ENCODE data around the gene PTK6.

The PTK6 gene

DNA sequence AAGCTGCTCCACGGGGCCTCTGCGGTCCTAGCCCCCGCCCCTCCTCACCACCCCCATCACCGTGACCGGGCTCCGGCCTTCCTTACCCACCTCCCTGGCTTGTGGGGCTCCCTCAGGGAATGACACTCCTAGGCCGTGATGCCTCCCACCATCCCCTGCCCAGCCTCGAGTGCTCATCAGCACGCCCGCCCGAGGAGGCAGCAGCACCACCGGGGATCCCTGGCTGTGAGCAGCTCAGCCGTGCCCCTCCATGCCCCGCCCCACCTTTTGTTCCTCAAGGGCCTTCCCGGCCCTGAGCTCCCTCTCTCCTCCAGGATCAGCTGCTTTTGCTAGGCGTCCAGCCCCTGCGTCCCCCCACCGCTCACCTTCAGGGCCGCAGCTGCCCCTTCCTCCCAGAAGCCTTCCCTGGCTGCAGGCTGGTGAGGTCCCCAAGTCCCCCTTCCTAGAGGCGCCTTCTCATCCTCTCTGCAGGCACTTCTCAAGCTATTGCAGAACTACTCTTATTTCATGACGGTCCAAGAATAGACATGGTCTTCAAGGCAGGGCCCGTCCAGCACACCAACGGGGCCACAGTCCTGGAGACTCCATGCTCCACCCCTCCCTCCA, 19.8 kb upstream of the PTK6 start:
- no peak for DNase-seq

DNA sequence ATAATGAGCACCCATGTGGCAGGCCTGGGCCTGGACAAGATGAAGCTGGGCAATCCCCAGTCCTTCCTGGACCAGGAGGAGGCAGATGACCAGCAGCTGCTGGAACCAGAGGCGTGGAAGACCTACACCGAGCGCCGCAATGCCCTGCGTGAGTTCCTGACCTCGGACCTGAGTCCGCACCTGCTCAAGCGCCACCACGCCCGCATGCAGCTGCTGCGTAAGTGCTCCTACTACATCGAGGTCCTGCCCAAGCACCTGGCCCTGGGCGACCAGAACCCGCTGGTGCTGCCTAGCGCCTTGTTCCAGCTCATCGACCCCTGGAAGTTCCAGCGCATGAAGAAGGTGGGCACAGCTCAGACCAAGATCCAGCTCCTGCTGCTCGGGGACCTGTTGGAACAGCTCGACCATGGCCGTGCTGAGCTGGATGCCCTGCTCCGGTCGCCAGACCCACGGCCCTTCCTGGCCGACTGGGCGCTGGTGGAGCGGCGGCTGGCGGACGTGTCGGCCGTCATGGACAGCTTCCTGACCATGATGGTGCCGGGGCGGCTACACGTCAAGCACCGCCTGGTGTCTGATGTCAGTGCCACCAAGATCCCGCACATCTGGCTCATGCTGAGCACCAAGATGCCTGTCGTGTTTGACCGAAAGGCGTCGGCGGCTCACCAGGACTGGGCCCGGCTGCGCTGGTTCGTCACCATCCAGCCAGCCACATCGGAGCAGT, 18.6 kb upstream of the PTK6 start:
- no peak for DNase-seq

DNA sequence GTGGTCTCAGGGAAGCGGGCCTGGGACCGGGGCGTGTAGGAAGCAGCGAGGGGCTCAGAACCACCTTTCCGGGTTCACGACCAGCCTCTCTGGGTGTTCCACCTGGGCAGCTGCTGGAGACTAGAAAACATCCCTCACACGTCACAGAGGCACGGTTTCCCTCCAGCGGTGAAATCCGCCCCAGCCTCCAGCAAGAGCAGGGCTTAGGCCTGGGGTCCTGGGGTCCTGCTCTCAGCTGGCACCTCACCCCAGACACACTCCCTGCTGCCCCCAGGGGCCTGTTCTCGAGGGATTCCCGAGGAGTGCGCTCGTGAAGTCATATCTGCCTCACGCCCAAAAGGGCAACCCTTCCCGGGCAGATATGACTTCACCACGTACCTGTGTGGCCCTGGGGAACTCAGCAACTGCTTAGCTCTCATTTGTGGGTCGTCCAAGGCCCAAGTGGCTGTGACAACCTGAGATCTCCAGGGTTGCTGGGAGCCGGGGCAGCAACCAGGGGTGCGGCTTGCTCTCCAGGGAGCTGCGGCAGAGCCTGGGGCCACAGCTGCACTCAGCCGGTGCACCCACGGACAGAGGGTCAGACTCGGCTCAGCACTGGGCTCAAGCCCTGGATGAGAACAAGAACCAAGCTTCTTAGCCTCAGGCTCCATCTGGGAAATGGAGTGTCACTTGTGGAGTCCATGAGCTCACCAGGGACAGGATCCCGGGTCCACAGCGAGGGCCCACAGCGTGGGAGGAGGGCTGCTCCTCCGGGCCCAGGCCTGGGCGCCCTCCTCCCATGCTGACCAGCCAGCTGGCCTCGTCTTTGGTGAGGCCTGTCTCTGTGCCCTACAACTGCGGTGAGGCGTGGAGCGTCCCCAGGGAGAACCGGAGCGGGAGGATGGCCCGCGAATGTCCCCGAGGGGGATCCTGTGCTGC, 17.4 kb upstream of the PTK6 start:
- DNase-seq, result peak in 1 of 2 donors; percentile 35

DNA sequence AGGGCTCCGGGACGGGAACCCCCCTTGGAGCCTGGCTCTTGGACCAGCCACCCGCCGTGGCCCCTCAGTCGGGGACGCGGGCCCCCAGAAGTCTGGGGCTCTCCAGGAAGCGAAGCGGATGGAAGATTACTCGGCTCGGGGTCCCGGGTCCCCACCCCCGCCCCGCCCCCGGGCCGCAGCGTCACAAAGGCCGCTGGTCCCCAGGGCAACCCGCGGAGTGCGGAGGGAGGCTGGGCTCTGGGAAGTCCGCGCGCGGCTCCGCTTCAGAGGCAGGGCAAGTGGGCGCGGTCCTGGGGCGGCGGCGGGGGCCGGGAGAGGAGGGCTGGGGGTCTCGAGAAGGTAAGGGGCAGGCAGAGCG, 16.7 kb upstream of the PTK6 start, which contains the start of gene FNDC11:
Gene FNDC11 (plus strand): TSS at position 227 of the 358 bp plus-strand sequence. CDS start 1,505 bp downstream, outside the sequence.
- peak; percentile 61 to 63 for DNase-seq

DNA sequence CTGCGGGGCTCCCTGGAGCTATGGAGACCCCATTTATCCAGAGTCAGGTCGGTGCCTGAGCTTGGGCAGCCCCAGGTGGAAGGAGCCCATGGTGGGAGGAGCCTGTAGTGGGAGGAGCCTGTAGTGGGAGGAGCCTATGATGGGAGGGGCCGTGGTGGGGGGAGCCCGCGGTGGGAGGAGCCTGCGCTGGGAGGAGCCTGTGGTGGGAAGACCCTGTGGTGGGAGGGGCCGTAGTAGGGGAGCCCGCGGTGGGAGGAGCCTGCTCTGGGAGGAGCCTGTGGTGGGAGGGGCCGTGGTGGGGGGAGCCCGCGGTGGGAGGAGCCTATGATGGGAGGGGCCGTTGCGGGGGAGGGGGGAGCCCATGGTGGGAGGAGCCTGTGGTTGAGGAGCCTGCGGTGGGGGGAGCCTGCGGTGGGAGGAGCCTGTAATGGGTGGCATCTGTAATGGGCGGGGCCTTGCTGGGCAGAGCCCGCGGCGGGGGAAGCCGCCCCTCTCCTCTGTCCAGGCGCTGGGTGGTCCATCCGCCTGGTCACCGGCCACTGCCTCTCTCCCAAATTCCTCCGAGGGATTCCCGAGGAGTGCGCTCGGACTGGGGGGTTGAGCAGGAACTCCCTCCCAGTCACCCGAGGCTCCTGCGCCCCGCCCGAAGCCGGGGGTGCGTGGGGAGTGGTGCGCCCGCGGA, 16.2 kb upstream of the PTK6 start:
- DNase-seq, result peak; percentile 91 to 92

DNA sequence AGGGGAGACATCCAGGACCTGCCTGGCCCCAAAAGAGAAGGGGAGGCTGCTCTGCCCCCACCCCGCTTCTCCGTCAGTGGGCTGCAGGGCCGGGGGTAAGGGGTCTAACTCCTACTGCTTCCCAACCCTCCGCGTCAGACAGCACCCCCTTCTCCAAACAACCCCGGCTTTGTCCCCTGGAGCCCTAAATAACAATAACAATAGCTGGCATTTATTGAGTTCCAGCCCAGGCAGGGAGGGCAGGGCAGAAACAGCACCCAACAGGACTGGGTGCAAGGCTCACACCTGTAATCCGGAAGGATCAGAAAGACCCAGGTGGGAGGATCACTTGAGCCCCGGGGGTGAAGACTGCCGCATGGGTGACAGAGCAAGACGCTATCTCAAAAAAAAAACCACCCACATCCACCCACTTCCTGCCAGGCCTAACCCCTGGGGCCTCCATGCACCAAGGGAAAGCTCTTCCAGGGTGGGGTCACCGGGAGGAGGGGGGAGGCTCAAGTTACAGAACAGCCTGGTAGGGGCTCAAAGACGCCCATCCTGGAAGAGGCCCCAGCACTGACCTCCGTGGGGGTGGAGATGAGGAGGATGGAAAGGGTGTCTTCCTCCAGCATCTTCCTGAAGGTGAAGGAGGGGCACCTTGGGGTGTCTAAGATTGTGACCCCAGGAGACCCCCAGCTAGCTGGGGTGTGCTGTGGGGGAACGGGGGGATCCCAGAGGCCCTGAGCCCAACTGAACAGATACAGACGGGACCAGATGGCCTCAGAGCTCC, 15.5 kb upstream of the PTK6 start:
- peak; percentile 70 to 73 for DNase-seq

DNA sequence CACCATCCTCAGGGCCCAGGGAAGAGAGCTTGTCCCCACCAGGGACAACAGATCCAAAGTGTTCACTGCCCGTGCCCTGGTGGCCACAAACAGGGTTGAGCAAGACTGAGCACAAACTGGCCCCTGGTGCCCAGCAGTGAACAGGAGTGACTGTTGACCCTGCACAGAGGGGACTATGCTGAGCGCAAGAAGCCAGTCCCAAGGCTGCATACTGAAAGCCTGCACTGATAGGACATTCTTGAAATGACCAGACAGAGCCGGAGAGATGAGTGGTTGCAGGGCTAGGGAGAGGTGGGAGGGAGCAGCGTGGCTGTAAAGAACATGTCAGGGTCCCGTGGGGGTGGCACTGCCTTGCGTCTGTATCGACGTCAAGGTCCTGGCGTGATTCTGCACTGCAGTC, 13.9 kb upstream of the PTK6 start:
- DNase-seq, result no peak

DNA sequence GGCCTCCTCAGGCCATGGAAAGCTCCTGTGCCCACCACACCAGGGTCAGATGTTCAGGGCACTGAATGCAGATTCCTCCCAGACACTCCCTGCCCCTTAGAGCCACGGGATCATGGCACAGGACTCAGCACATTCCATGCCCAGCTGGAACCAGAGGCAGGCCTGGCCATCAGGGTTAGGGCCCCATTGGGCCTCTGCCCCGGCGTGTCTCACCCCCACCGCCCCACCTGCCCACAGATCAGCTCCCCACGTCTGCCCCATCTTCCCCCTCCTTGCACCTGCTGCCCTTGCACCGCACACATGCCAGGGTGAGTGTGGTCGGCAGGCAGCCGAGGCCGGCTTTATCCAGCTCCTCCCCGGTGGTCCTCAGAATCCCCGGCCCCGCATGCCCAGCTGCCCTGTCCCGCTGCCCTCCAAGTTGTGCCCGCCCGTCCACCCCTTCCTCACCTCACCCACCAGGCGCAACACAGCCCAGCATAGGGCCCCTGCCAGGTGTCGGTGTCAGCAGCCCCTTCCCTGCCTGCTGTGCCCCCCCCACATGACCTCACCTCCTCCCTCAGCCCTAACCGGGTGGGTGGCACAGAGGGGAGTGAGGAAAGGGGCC, 12.6 kb upstream of the PTK6 start:
- no peak for DNase-seq

DNA sequence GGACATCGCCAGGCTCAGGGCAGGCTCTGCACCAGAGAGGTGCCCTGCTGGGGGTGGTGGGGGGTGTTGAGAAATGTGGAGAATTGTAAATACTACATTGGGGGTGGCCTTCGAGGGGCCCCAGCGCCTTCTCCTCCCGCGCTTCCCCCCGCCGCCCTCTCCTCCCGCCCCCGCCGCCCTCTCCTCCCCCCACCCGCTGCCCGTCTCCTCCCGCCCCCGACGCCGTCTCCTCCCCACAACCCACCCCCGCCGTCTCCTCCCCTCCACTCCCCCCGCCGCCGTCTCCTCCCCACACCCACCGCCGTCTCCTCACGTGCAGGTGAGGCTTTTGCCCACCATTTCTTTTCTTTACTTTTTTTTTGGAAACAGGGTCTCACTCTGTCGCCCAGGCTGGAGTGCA, 11.8 kb upstream of the PTK6 start:
- DNase-seq, result no peak

DNA sequence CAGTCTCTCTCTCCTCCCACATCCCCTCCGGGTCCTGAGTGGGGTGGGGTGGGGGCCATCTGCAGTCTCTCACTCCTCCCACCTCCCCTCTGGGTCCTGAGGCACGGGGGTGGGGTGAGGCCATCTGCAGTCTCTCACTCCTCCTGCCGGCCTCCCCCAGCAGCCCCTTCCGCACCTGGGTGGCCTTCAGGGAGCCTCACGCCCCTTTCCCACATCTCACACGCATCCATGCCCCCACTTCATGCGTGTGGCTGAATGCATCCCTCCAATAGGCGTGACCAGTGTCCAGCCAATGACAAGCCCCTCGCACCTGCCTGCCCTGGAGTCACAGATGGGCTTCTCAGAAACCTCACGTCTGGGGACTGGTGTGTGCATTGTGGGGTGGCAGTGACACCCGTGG, 11.4 kb upstream of the PTK6 start:
- no peak for DNase-seq

DNA sequence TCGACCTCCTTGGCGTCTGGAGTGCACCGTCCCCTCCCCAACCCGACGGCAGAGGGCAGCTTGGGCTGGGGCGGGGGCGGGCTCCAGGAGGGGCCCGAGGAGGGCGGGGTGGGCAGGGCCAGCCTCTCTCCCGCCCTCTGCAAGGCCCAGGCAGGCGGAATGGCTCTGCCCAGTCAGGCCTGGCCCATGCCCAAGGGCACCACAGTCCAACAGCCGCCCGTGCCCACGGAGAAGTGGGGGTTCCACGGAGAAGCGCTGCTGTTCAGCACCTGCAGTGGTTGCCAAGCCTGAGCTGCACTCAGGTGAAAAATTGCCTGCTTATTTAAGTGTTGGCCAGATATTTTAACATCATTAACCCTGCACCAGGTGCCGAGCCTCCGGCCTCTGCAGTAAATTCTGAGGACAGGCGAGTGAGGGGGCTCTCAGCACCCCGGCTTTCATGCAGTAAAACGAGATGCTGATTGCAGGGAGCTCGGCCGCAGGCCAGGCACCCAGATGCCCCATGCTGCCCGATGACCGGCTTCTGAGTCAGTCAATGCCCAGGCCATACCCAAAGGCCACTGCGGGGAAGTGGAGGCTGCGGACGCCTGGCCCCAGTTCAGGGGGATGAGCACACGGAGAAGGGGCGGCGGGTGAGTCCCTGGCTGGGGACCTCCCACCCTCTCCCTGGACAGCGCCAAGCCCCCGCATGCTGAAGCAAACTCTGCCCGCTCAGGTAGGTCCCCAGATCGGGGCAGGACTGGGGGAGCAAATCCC, 10.7 kb upstream of the PTK6 start, which contains the start of gene SRMS:
Gene SRMS (minus strand): TSS at position 25 of the 756 bp plus-strand sequence. CDS start 286 bp downstream, outside the sequence.
- DNase-seq, result no peak

DNA sequence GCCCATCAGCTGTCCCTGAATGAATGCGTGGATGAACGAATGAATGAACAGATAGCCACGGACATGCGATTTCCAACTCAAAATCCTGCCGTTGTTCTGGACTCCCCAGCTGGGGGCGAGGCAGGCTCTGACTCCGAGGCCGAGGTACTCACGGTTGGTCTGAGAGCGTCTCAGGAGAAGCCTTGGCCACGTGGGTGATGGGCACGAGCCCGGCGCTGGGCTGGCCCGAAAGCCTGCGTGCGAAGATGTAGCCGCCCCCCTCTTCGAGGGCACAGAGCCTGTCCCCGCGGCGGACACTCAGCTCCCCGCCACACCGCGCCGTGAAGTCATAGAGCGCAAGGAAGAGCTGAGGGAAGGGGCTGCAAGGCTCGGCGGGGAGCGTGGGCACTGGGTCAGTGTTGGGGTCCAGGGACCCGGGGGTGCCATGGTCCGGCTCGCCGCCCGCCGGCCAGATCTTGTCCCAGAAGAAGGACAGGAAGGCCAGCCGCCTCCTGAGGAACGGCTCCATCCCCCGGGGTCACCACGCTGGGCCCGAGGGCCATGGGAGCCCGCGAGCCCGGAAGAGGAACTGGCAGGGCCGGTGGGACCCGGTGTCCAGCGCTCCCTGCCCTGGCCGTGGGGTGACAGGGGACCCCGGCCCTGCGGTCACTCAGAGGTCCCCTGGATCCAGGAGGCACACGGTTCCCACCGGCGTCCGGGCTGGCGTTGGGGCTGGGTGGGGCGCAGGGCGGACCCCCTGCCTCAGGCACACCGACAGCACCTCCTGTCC, 10.0 kb upstream of the PTK6 start:
- no peak for DNase-seq

DNA sequence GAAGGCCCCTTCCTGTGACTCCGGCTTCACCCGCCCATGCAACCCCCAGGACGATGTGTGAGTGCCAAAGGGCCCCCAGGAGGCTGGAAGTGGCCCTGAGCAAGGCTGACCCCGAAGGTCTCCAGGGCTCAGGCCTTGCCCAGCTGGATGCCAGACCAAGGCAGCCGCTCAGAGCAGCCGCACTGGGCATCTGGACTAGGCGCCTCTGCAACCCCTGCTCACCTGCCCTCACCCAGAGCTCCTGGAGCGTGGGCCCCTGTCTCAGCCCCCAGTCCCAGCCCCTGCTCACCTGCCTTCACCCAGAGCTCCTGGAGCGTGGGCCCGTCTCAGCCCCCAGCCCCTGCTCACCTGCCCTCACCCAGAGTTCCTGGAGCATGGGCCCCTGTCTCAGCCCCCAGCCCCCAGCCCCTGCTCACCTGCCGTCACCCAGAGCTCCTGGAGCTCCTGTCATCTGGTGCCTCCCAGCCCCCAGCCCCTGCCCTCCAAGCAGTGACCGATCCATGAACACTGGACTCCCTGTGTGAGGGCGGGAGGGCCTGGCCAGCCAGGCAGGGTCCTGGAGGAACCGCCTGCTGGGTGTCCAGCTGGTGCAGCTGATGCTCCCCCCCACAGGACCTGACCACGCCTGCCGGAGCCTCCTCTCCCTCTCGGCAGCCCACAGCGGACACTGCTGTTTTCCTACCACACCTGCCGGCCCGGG, 9.2 kb upstream of the PTK6 start:
- DNase-seq, result no peak

DNA sequence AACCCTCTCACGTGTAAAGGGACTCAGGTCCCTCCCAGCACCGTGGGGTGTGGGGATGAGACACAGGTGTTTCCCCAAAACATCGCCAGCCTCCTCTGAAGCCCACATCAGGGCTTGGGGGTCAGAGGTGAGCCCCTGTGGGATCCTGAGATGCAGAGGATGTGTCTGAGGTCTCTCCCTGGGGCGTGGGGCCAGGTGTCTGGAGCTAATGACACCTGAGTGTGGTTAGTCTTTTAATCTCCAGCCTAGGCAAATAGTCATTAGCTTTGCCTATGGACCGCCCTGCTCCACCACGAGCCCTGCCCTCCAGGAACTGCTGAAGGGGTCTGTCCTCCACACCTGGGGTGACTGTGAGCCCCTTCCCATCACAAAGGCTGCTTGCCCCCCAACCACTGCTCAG, 8.6 kb upstream of the PTK6 start:
- DNase-seq, result no peak

DNA sequence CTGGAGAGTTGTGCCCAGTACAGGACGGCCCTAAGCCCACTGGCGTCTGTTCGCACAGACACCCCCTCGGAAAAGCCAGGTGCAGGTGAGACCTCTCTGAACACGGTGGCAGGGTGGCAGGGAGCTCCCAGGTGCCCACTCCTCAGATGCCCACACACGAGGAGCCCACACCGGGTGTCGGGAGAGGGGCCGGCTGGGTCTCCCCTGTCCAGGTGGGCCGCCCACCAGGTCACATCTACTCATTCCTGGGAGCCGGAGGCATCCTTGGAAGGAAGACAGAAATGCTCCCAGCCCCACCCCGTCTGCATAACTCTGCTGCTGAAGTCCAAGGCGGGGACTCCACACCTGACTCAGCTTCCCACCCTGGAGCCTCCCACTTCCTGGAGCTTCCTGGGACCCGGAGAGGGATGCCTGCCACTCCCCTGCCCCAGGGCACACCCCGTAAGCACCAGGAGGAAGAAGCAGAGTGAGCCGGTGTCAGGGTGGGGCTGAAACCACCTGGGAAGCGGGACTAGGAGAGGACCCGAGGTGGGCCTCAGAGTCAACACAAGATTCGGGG, 7.9 kb upstream of the PTK6 start:
- DNase-seq, result no peak

DNA sequence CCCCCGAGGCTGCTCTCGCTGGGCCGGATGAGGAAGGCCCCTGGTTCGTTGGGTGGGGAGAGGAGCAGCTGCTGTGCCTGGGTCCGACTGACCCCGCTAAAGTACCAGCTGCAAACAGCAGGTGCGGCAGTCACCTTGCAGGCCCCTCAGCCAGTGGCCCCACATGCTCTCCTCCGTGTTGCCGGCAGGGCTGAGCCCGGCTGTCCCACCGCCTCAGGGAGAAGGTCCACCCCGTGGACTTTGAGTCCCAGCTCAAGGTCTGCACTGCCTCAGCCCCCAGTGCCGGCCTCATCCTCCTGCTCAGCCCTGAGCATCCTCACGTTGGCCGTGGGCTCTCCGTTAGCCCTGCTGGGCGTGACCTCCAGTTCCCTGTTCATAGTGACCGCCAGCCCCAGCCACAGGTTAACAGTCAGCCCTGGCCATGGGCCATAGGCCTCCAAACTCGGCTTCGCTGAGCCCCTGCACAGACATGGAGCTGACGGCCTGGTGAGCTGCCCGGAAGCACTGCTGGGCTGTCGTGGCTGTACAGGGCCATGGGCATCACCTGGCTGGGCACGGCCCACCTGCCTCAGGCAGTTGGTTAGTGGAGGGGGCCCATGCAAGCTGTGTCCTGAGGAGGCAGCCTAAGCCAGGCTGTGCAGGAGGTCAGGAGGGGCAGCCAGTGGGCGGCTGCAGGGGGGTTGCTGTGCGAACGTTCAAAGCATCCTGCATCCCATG, 7.2 kb upstream of the PTK6 start:
- no peak for DNase-seq

DNA sequence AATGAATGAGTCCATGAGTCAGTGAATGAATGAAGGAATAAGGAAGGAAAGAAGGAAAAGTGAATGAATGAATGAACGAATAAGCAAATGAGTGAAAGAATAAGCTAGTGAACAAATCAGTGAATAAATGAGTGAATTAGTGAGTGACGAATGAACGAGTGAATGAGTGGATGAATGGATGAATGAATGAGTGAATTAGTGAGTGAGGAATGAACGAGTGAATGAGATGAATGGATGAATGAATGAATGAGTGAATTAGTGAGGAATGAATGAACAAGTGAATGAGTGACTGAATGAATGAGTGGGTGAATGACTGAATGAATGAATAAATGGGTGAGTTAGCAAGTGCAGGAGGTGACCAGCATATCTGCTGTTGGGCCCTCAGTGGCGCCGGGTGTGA, 6.6 kb upstream of the PTK6 start:
- no peak for DNase-seq

DNA sequence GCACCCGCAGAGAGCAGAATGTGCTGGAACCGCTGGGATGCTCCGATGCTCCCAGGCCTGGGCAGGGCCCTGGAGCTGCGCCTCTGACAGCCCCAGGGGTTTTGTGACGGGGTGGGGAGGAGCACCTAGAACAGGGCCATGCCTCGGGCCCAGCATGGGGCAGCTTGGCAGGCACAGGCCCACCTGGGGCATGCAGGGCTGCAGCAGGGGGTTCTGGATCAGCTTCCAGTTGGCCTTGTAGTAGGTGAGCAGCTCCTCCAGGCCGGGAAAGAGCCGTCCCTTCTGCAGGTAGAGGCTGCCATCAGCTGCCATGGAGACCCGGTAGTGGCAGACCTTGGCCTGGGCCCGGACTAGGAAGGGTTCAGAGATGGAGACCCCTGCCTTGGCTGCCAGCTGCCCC, 6.0 kb upstream of the PTK6 start:
- DNase-seq, result no peak
